Testis (tissue), 3 donors: Measurements from ENCODE around the gene MDH1B. TPM values are rescaled to one million over a fixed set of nuclear protein-coding genes. Genes with fewer than 3 reads are reported as not detected.
"Not testable (repeated sequence)": the region's sequence is repeated elsewhere in the genome, so short reads cannot be mapped to it uniquely, and the experiment has no call there.

Experiments used
- DNase-seq: peaks from one replicate; pipeline ENCODE4 v3.0.0-alpha.2; 2019
- H3K27ac ChIP-seq, 2 donors: fragments of 200-600 bp; sonication (generic); one replicate each; pipeline ENCODE4 v1.5.1; 2019
- H3K27me3 ChIP-seq: fragments of 200-600 bp; sonication (generic); one replicate; pipeline ENCODE4 v1.5.1; 2019
- H3K36me3 ChIP-seq: fragments of 200-600 bp; sonication (generic); one replicate; pipeline ENCODE4 v1.5.1; 2017; ENCODE audit warnings: low read depth; ENCODE audit errors: missing control alignments
- H3K4me1 ChIP-seq: fragments of 200-600 bp; sonication (generic); one replicate; pipeline ENCODE4 v1.5.1; 2019
- H3K4me3 ChIP-seq, 2 donors: fragments of 200-600 bp; sonication (generic); one replicate each; pipeline ENCODE4 v1.5.1; 2017 to 2019
- H3K9me3 ChIP-seq: fragments of 200-600 bp; sonication (generic); one replicate; pipeline ENCODE4 v1.5.1; 2017
- POLR2A ChIP-seq: fragments of 450-650 bp; IDR thresholded peaks from one replicate; pipeline ENCODE4 v1.6.1; 2017; ENCODE audit warnings: antibody characterized with exemption, mild to moderate bottlenecking, moderate library complexity
- WGBS, 2 donors: methylation state at CpG; one replicate each; pipeline ENCODE4 v1.1.5; 2018; 5-methylcytosine and 5-hydroxymethylcytosine counted together
- intact Hi-C: fragments of 100-400 bp; cut with DNase I; formaldehyde crosslinking; loops from one replicate; pipeline ENCODE4 v1.15.1; 2023; ENCODE audit warnings: low total_unique reads
- polyA plus RNA-seq: library from polyadenylated mRNA; stranded (reverse); fragments of 350-450 nt; fragmentation: Illumina TruSeq; extraction: RNeasy Lipid Tissue Mini Kit (QIAGEN cat#74804); gene quantifications from one replicate; pipeline ENCODE4 v1.2.3, GENCODE V29; 2014; ENCODE audit warnings: low read depth, low replicate concordance; ENCODE audit not compliant: insufficient read depth
- total RNA-seq, 2 donors: library from RNA; depleted of rRNA; stranded (reverse); fragments of >200 nt; gene quantifications; one replicate each; pipeline ENCODE4 v1.2.3, GENCODE V29; 2016
- TF ChIP-seq, protein P1 (sequence below), 3 experiments: fragments of 450-650 bp in 2 of 3; fragments of 200-600 bp in 1 of 3; sonication (generic) in 1 of 3; IDR thresholded peaks; one replicate each; pipeline ENCODE4 v1.5.1; 2016 to 2019; ENCODE audit warnings: antibody characterized with exemption in 3 of 3, mild to moderate bottlenecking in 2 of 3, moderate library complexity in 1 of 3

Gene MDH1B
- total and polyA plus RNA-seq, 3 donors from 2014 or later = 16.7 to 86.6 (median 29.0) TPM

DNA sequence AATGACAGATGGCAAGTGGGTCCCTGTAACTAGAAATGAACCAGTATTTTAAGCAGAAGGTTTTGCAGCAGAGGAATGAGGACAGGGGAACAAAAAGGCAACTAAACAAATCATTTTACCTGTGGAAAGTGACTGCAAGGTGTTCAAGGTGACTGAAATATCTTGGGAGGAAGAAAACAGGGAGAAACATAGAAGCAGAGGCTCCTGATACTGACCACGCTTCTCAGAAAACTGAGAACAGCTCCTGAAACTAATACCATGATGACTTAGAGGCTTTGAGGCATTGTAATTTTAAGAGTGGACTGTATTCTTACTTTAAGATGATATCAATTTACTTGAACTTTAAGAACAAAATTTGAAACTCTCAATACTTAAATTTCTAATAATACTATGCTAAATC is 46.8 kb downstream of the MDH1B start, which contains the start of gene DYTN:
Gene DYTN, minus strand, starts transcription at position 101 of the 400 bp plus-strand sequence. CDS start 117 bp downstream, outside the sequence.
- TF ChIP-seq, protein P1, sequence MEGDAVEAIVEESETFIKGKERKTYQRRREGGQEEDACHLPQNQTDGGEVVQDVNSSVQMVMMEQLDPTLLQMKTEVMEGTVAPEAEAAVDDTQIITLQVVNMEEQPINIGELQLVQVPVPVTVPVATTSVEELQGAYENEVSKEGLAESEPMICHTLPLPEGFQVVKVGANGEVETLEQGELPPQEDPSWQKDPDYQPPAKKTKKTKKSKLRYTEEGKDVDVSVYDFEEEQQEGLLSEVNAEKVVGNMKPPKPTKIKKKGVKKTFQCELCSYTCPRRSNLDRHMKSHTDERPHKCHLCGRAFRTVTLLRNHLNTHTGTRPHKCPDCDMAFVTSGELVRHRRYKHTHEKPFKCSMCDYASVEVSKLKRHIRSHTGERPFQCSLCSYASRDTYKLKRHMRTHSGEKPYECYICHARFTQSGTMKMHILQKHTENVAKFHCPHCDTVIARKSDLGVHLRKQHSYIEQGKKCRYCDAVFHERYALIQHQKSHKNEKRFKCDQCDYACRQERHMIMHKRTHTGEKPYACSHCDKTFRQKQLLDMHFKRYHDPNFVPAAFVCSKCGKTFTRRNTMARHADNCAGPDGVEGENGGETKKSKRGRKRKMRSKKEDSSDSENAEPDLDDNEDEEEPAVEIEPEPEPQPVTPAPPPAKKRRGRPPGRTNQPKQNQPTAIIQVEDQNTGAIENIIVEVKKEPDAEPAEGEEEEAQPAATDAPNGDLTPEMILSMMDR (IDR thresholded peaks at IDR 0.05) = no peak
- no peak for TF ChIP-seq POLR2A
- 83 to 92% methylated on average over 1 of the region's 1 CpG for WGBS, 2 donors
- no peaks in the 10 kb centered on the region for H3K36me3 ChIP-seq

GRCh38 chr2:206716623-206717022 is 48.5 kb downstream of the MDH1B start:
- intact Hi-C loops = no loop called here
- H3K4me3 ChIP-seq = no peak overlapping the region
- H3K9me3 ChIP-seq = no peaks in the 10 kb centered on the region
- no peak for DNase-seq
- TF ChIP-seq, protein P1 (IDR thresholded peaks at IDR 0.05) = no peak
- TF ChIP-seq POLR2A = no peak
- H3K36me3 ChIP-seq = no peaks in the 10 kb centered on the region
- H3K27ac ChIP-seq = no peak overlapping the region
- H3K27me3 ChIP-seq = no peaks in the 10 kb centered on the region
- WGBS, 2 donors = 79 to 97% methylated on average over 3 of the region's 3 CpGs
- H3K4me1 ChIP-seq = no peaks in the 10 kb centered on the region

More for the DNA sequence above, 46.8 kb downstream of the MDH1B start, which contains the start of gene DYTN:
- Histone ChIP-seq H3K27ac (no peak within 1 kb of the TSS), H3K9me3 (no peaks in the 10 kb centered on the region), H3K4me3 (no peak within 1 kb of the TSS), H3K4me1 (no peaks in the 10 kb centered on the region), H3K27me3 (no peaks in the 10 kb centered on the region)
- intact Hi-C loops = no loop called here
- no peak for DNase-seq

GRCh38 chr2:206715183-206715582 is 49.9 kb downstream of the MDH1B start:
- intact Hi-C loops, H3K27ac ChIP-seq, DNase-seq, H3K4me1 ChIP-seq, H3K36me3 ChIP-seq, H3K27me3 ChIP-seq, H3K4me3 ChIP-seq, H3K9me3 ChIP-seq: not testable (repeated sequence)
- WGBS, 2 donors = 41 to 58% methylated on average over 4 of the region's 4 CpGs

DNA sequence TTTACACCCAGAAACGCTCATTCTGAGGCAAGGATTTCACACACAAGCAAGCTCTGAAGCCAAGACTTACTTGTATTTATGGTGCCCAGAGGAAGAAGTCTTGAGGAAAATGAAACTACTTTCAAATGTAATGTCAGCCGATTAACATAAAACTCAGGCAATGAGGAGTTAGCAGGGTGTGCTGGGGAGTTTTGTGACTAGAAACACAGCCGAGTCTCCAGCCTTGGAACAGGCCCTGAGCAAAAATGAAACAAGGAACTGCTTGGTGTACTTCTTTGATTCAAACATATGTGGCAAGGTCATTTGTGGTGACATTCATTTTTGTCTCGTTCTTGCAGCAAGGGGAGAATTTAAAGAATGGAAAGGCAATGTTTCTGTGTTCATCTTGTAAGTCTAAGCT is 51.4 kb downstream of the MDH1B start:
- H3K27ac ChIP-seq = no peak overlapping the region
- DNase-seq = no peak
- no peaks in the 10 kb centered on the region for H3K27me3 ChIP-seq
- no peaks in the 10 kb centered on the region for H3K36me3 ChIP-seq
- no peak overlapping the region for H3K4me3 ChIP-seq
- WGBS, 2 donors = 62 to 67% methylated on average over 4 of the region's 4 CpGs
- TF ChIP-seq POLR2A = no peak
- TF ChIP-seq, protein P1 (IDR thresholded peaks at IDR 0.05) = no peak
- intact Hi-C loops = no loop called here
- H3K4me1 ChIP-seq = no peaks in the 10 kb centered on the region
- H3K9me3 ChIP-seq = no peaks in the 10 kb centered on the region

DNA sequence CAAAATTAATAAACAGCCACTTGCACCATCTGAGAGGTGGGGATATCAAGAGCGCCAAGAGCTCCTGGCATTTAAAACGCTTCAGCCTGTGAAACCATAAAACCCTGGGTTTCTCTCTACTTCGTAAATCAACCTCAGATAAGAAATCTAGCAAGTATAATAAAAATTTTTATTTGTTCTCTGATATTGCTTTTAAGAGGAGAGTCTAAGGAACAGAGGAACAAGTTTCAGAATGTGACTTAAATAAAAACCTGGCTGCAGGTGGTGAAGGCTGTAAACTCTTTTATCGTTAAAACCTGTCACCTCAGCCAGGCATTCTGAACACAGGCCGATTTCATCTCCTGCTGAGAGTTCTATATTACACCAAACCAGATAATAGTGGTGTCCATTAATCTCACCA is 56.8 kb downstream of the MDH1B start:
- 69 to 70% methylated on average over 5 of the region's 5 CpGs for WGBS, 2 donors
- Histone ChIP-seq H3K36me3 (no peaks in the 10 kb centered on the region), H3K4me1 (no peaks in the 10 kb centered on the region), H3K27me3 (no peaks in the 10 kb centered on the region), H3K9me3 (no peaks in the 10 kb centered on the region), H3K4me3 (no peak overlapping the region), H3K27ac (no peak overlapping the region)
- no peak for TF ChIP-seq POLR2A
- TF ChIP-seq, protein P1 (IDR thresholded peaks at IDR 0.05) = no peak
- intact Hi-C loops = no loop called here
- DNase-seq = no peak
